A549 (cell line): Measurements from ENCODE around the gene SLC7A8. TPM values are rescaled to one million over a fixed set of nuclear protein-coding genes. Genes with fewer than 3 reads are reported as not detected.
A peak's percentile ranks its signal among the peaks of the same experiment; 100 is the strongest.

ENCODE experiments used
- ATAC-seq, 2 experiments: fragments of 200-7000 bp in 1 of 2; fragments of >200 bp in 1 of 2; cut with Nextera tagmentation in 1 of 2; cut with Tn5 transposase in 1 of 2; 3 replicates each; pipeline versions ENCODE4 v1.8.0 to v1.9.1; 2018 to 2020; ENCODE audit warnings: mild to moderate bottlenecking in 1 of 2, moderate library complexity in 1 of 2
- CTCF ChIA-PET: fragments of 300-600 bp; sonication (Branson Sonifier 250); formaldehyde crosslinking; extraction: SDS; loops from one replicate; lab custom pipeline; 2021; ENCODE audit warnings: antibody characterized with exemption, inconsistent platforms; lab: Yijun Ruan, JAX
- POLR2A ChIA-PET: fragments of 350-600 bp; formaldehyde crosslinking; extraction: SDS; loops from one replicate; lab custom pipeline; 2021; ENCODE audit warnings: antibody characterized with exemption, inconsistent platforms; lab: Yijun Ruan, JAX
- DNase-seq, 2 experiments: peaks; one replicate each; pipeline versions ENCODE4 v3.0.0 to v3.0.0-alpha.2; 2011 to 2016; ENCODE audit warnings: low read depth in 1 of 2, low spot score in 1 of 2
- FAIRE-seq: peaks from 2 replicates; lab custom pipeline; 2011; peaks lifted over from hg19 to GRCh38; lab: Jason Lieb, UNC
- H3K27ac ChIP-seq, 2 experiments: fragments of >200 bp; sonication (Bioruptor Twin); formaldehyde crosslinking; 3 replicates each; pipeline ENCODE4 v1.5.1; 2016 to 2017
- H3K4me1 ChIP-seq: fragments of >200 bp; sonication (Bioruptor Twin); formaldehyde crosslinking; 3 replicates; pipeline ENCODE4 v1.6.1; 2016
- H3K4me2 ChIP-seq: fragments of >200 bp; sonication (Bioruptor Twin); formaldehyde crosslinking; 3 replicates; pipeline ENCODE4 v1.6.1; 2016
- H3K4me3 ChIP-seq: fragments of >200 bp; sonication (Bioruptor Twin); formaldehyde crosslinking; 3 replicates; pipeline ENCODE4 v1.5.1; 2016
- H3K9me3 ChIP-seq: fragments of >200 bp; sonication (Bioruptor Twin); formaldehyde crosslinking; 3 replicates; pipeline ENCODE4 v1.6.1; 2016
- BHLHE40 ChIP-seq: IDR thresholded peaks from 2 replicates; pipeline ENCODE4 v1.6.1; 2012; ENCODE audit warnings: low read depth, low read length, inconsistent platforms
- CBX8 ChIP-seq: fragments of 200-600 bp; sonication (generic); IDR thresholded peaks from 2 replicates; pipeline ENCODE4 v1.6.1; 2016
- CHD2 ChIP-seq: fragments of 150-350 bp; IDR thresholded peaks from 2 replicates; pipeline ENCODE4 v1.6.1; 2014; ENCODE audit warnings: low read length; ENCODE audit not compliant: partially characterized antibody
- EHF ChIP-seq: fragments of 250-450 bp; sonication (Bioruptor Pico); IDR thresholded peaks from 2 replicates; pipeline ENCODE4 v1.5.0; 2020; ENCODE audit warnings: mild to moderate bottlenecking
- EHMT2 ChIP-seq: fragments of 200-600 bp; sonication (generic); IDR thresholded peaks from 2 replicates; pipeline ENCODE4 v1.6.1; 2016; ENCODE audit warnings: antibody characterized with exemption, low read depth, mild to moderate bottlenecking, moderate library complexity
- EP300 ChIP-seq, 2 experiments: fragments of >200 bp; sonication (Bioruptor Twin); formaldehyde crosslinking; IDR thresholded peaks; 2 replicates in 1 of 2; 3 replicates in 1 of 2; pipeline ENCODE4 v1.6.1; 2016 to 2017
- FOSB ChIP-seq: fragments of 250-450 bp; sonication (Bioruptor Pico); IDR thresholded peaks from 2 replicates; pipeline ENCODE4 v1.5.0; 2020; ENCODE audit warnings: mild to moderate bottlenecking, moderate library complexity
- HDAC2 ChIP-seq: fragments of 200-600 bp; sonication (generic); IDR thresholded peaks from 2 replicates; pipeline ENCODE4 v1.6.1; 2016
- HEYL ChIP-seq: fragments of 250-450 bp; sonication (Bioruptor Pico); IDR thresholded peaks from 2 replicates; pipeline ENCODE4 v1.8.0; 2021; ENCODE audit warnings: mild to moderate bottlenecking, moderate library complexity
- HOXB5 ChIP-seq: fragments of 250-450 bp; sonication (Bioruptor Pico); IDR thresholded peaks from 2 replicates; pipeline ENCODE4 v1.5.0; 2020; ENCODE audit warnings: mild to moderate bottlenecking, moderate library complexity
- JUN ChIP-seq, 2 experiments: fragments of >200 bp; sonication (Bioruptor Twin); formaldehyde crosslinking; IDR thresholded peaks; 2 replicates in 1 of 2; 3 replicates in 1 of 2; pipeline ENCODE4 v1.6.1; 2016 to 2017
- JUNB ChIP-seq: fragments of >200 bp; sonication (Bioruptor Twin); formaldehyde crosslinking; IDR thresholded peaks from 2 replicates; pipeline ENCODE4 v1.6.1; 2016
- KDM1A ChIP-seq: fragments of 200-600 bp; sonication (generic); IDR thresholded peaks from 2 replicates; pipeline ENCODE4 v1.6.1; 2016; ENCODE audit warnings: low read depth, mild to moderate bottlenecking
- MYC ChIP-seq: IDR thresholded peaks from 2 replicates; pipeline ENCODE4 v1.6.1; 2012; ENCODE audit warnings: mild to moderate bottlenecking, inconsistent platforms, low read length, improper control_type of control experiment, borderline replicate concordance
- PHF8 ChIP-seq: fragments of 200-600 bp; sonication (generic); IDR thresholded peaks from 2 replicates; pipeline ENCODE4 v1.6.1; 2016; ENCODE audit warnings: low read depth, mild to moderate bottlenecking, antibody characterized with exemption, moderate library complexity, borderline replicate concordance
- POLR2A ChIP-seq: IDR thresholded peaks from 2 replicates; pipeline ENCODE4 v1.6.1; 2012; ENCODE audit warnings: mild to moderate bottlenecking, low read length
- RAD21 ChIP-seq, 2 experiments: fragments of >200 bp in 1 of 2; sonication (Bioruptor Twin) in 1 of 2; formaldehyde crosslinking in 1 of 2; IDR thresholded peaks in 1 of 2; conservative IDR thresholded peaks in 1 of 2; 2 replicates in 1 of 2; 3 replicates in 1 of 2; pipeline ENCODE4 v1.6.1; 2012 to 2018; ENCODE audit warnings: inconsistent platforms in 1 of 2
- RCOR1 ChIP-seq: fragments of 150-350 bp; IDR thresholded peaks from 2 replicates; pipeline ENCODE4 v1.6.1; 2014; ENCODE audit warnings: antibody characterized with exemption, low read length, low read depth
- SREBF2 ChIP-seq: fragments of 450-650 bp; IDR thresholded peaks from 2 replicates; pipeline ENCODE4 v1.6.1; 2014; ENCODE audit warnings: mild to moderate bottlenecking, moderate library complexity
- ZFP36 ChIP-seq: fragments of 450-650 bp; IDR thresholded peaks from 2 replicates; pipeline ENCODE4 v1.6.1; 2014; ENCODE audit warnings: borderline replicate concordance; ENCODE audit not compliant: partially characterized antibody
- ZNF302 ChIP-seq: fragments of 250-450 bp; sonication (Bioruptor Pico); IDR thresholded peaks from 2 replicates; pipeline ENCODE4 v1.9.0; 2021; ENCODE audit warnings: inconsistent platforms, mild to moderate bottlenecking, moderate library complexity
- WGBS: methylation state at CpG from one replicate; pipeline ENCODE4 v1.1.6; 2017; ENCODE audit errors: missing lambda C conversion rate; 5-methylcytosine and 5-hydroxymethylcytosine counted together
- polyA plus RNA-seq, 4 experiments: library from polyadenylated mRNA; depleted of rRNA in 3 of 4; stranded (reverse); fragments of >200 nt; fragmentation: RNase III in 1 of 4; extraction: RNeasy Plus Mini Kit Qiagen cat#74134 plus additional on column Dnase treatment in 1 of 4; gene quantifications; 2 replicates in 3 of 4; 3 replicates in 1 of 4; pipeline ENCODE4 v1.2.3, GENCODE V29; 2011 to 2017
- TF ChIP-seq, protein P1 (sequence below): IDR thresholded peaks from 2 replicates; pipeline ENCODE4 v1.6.1; 2012; ENCODE audit warnings: low read depth, borderline replicate concordance
- TF ChIP-seq, protein P2 (sequence below): fragments of 150-350 bp; IDR thresholded peaks from 2 replicates; pipeline ENCODE4 v1.6.1; 2014; ENCODE audit warnings: low read depth, mild to moderate bottlenecking, low read length
- TF ChIP-seq, protein P3 (sequence below): fragments of 250-450 bp; sonication (Bioruptor Pico); IDR thresholded peaks from 2 replicates; pipeline ENCODE4 v1.5.0; 2021; ENCODE audit warnings: mild to moderate bottlenecking, moderate library complexity, borderline replicate concordance
- TF ChIP-seq, protein P4 (sequence below): fragments of 450-650 bp; IDR thresholded peaks from 2 replicates; pipeline ENCODE4 v1.6.1; 2014; ENCODE audit warnings: antibody characterized with exemption
- TF ChIP-seq, protein P5 (sequence below): fragments of >200 bp; sonication (Bioruptor Twin); formaldehyde crosslinking; IDR thresholded peaks from 3 replicates; pipeline ENCODE4 v1.5.1; 2016
- TF ChIP-seq, protein P6 (sequence below): fragments of 250-450 bp; sonication (Bioruptor Pico); IDR thresholded peaks from 2 replicates; pipeline ENCODE4 v1.5.0; 2020; ENCODE audit warnings: low read depth, mild to moderate bottlenecking, moderate library complexity
- TF ChIP-seq, protein P7 (sequence below): IDR thresholded peaks from 2 replicates; pipeline ENCODE4 v1.6.1; 2012
- TF ChIP-seq, protein P8 (sequence below): fragments of >200 bp; sonication (Bioruptor Twin); formaldehyde crosslinking; IDR thresholded peaks from 2 replicates; pipeline ENCODE4 v1.6.1; 2016

SLC7A8 gene
- polyA plus RNA-seq, 2 of the 4 experiments (the other 2 are of a cell fraction), result 0.28 to 0.35 TPM

DNA sequence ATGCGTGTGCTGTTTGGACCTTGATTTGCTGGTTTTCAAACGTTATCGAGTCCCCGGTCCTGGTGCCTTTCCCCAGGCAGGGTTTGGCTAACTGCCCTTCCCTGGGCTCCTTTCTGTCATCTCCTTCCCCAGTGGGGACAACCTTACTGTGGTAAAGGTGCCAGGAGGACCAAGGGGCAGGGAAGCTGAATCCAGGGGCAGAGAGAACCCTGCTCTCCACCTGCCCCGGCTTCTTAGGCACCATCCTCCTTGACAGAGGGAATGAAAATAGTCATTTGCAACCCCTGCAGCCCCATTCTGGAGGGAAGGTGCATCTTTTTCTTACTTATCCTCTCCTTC lies 69.4 kb downstream of the SLC7A8 start:
- POLR2A ChIA-PET, result no interaction called here
- Histone ChIP-seq H3K4me1 (peaks cover 22% of the 10 kb centered on the region), H3K9me3 (no peaks in the 10 kb centered on the region), H3K4me3 (no peak overlapping the region), H3K4me2 (no peak overlapping the region; the same call in 2 of the 3 replicates), H3K27ac (peak overlapping the region in 1 of 2 experiments; percentile 75; a peak in 2 of 6 replicates)
- TF ChIP-seq RAD21 (conservative IDR thresholded peaks at IDR 0.05 in 1 of 2, IDR thresholded peaks at IDR 0.05 in 1 of 2), result no peak
- TF ChIP-seq CHD2, result no peak
- TF ChIP-seq HOXB5 (CRISPR knock-in tag), result no peak
- no peak for TF ChIP-seq HDAC2
- TF ChIP-seq PHF8, result no peak
- TF ChIP-seq KDM1A, result no peak
- TF ChIP-seq, protein P1, sequence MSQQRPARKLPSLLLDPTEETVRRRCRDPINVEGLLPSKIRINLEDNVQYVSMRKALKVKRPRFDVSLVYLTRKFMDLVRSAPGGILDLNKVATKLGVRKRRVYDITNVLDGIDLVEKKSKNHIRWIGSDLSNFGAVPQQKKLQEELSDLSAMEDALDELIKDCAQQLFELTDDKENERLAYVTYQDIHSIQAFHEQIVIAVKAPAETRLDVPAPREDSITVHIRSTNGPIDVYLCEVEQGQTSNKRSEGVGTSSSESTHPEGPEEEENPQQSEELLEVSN, result no peak
- TF ChIP-seq ZNF302, result no peak
- no peak for TF ChIP-seq BHLHE40
- TF ChIP-seq CBX8, result no peak
- no peak for TF ChIP-seq JUN (IDR thresholded peaks at IDR 0.05)
- TF ChIP-seq, protein P2, sequence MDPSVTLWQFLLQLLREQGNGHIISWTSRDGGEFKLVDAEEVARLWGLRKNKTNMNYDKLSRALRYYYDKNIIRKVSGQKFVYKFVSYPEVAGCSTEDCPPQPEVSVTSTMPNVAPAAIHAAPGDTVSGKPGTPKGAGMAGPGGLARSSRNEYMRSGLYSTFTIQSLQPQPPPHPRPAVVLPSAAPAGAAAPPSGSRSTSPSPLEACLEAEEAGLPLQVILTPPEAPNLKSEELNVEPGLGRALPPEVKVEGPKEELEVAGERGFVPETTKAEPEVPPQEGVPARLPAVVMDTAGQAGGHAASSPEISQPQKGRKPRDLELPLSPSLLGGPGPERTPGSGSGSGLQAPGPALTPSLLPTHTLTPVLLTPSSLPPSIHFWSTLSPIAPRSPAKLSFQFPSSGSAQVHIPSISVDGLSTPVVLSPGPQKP, result no peak
- TF ChIP-seq RCOR1, result no peak
- TF ChIP-seq, protein P3, sequence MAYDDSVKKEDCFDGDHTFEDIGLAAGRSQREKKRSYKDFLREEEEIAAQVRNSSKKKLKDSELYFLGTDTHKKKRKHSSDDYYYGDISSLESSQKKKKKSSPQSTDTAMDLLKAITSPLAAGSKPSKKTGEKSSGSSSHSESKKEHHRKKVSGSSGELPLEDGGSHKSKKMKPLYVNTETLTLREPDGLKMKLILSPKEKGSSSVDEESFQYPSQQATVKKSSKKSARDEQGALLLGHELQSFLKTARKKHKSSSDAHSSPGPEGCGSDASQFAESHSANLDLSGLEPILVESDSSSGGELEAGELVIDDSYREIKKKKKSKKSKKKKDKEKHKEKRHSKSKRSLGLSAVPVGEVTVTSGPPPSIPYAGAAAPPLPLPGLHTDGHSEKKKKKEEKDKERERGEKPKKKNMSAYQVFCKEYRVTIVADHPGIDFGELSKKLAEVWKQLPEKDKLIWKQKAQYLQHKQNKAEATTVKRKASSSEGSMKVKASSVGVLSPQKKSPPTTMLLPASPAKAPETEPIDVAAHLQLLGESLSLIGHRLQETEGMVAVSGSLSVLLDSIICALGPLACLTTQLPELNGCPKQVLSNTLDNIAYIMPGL (CRISPR knock-in tag), result no peak
- TF ChIP-seq HEYL (CRISPR knock-in tag), result no peak
- TF ChIP-seq, protein P4, sequence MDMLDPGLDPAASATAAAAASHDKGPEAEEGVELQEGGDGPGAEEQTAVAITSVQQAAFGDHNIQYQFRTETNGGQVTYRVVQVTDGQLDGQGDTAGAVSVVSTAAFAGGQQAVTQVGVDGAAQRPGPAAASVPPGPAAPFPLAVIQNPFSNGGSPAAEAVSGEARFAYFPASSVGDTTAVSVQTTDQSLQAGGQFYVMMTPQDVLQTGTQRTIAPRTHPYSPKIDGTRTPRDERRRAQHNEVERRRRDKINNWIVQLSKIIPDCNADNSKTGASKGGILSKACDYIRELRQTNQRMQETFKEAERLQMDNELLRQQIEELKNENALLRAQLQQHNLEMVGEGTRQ, result no peak
- TF ChIP-seq, protein P5, sequence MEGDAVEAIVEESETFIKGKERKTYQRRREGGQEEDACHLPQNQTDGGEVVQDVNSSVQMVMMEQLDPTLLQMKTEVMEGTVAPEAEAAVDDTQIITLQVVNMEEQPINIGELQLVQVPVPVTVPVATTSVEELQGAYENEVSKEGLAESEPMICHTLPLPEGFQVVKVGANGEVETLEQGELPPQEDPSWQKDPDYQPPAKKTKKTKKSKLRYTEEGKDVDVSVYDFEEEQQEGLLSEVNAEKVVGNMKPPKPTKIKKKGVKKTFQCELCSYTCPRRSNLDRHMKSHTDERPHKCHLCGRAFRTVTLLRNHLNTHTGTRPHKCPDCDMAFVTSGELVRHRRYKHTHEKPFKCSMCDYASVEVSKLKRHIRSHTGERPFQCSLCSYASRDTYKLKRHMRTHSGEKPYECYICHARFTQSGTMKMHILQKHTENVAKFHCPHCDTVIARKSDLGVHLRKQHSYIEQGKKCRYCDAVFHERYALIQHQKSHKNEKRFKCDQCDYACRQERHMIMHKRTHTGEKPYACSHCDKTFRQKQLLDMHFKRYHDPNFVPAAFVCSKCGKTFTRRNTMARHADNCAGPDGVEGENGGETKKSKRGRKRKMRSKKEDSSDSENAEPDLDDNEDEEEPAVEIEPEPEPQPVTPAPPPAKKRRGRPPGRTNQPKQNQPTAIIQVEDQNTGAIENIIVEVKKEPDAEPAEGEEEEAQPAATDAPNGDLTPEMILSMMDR, result no peak
- no peak for TF ChIP-seq EHF (CRISPR knock-in tag)
- no peak for TF ChIP-seq EP300 (IDR thresholded peaks at IDR 0.05)
- no peak for DNase-seq
- CTCF ChIA-PET, result interaction anchor here (2.2 to 24.2 kb wide), 4 partner anchors 12 to 65 kb away, joined by 8 to 848 read pairs (median 122); partner anchors contain the start of gene SLC7A8
- WGBS, result 88% methylated on average over 5 of the region's 5 CpGs
- no peak for ATAC-seq
- FAIRE-seq, result no peak

DNA sequence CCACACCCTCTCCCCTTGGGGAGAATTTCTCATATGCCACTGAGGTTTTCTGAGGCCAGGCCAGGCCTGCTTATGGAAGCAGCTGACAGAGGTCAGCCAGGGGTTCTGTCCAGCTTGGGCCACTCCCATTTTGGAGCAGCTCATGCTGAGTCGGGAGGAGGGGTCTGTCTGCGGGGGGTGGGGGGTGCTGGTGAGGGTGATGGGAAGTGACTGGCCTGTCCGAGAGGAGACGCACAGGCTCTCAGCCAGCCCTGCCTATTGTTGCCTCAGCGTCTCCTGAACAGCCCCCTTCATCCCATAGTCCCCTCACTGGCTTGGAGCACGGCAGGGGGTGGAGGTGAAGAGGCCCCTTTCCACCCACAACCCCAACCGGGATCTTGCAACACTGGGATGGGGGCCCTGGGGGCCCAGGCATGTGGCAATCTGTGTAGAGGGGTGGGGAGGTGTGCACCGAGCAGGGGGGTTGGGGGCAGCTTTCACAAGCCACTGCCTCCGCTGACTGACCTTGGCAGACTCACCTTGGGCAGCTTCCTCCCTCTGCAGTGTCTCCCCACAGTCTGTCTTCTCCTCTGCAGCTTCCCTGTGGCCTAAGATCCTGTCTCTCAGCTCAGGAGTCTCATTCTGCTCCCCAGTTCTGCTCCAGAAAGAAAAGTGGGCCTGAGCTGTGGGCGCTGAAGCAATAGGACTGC lies 69.9 kb downstream of the SLC7A8 start:
- POLR2A ChIA-PET, result no interaction called here
- ATAC-seq, result no peak
- 79% methylated on average over 6 of the region's 10 CpGs for WGBS
- CTCF ChIA-PET, result interaction anchor here (1.4 to 24.2 kb wide), 6 partner anchors 11 to 127 kb away, joined by 6 to 848 read pairs (median 63); partner anchors contain the start of gene SLC7A8
- no peak overlapping the region for H3K4me2 ChIP-seq
- peaks cover 22% of the 10 kb centered on the region for H3K4me1 ChIP-seq
- DNase-seq, result no peak
- H3K4me3 ChIP-seq, result no peak overlapping the region
- no peak for FAIRE-seq
- no peaks in the 10 kb centered on the region for H3K9me3 ChIP-seq
- H3K27ac ChIP-seq, result peak overlapping the region in 1 of 2 experiments; percentile 75; a peak in 2 of 6 replicates
- TF ChIP-seq, protein P6, sequence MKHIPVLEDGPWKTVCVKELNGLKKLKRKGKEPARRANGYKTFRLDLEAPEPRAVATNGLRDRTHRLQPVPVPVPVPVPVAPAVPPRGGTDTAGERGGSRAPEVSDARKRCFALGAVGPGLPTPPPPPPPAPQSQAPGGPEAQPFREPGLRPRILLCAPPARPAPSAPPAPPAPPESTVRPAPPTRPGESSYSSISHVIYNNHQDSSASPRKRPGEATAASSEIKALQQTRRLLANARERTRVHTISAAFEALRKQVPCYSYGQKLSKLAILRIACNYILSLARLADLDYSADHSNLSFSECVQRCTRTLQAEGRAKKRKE (CRISPR knock-in tag), result no peak
- no peak for TF ChIP-seq JUNB
- TF ChIP-seq, protein P7, sequence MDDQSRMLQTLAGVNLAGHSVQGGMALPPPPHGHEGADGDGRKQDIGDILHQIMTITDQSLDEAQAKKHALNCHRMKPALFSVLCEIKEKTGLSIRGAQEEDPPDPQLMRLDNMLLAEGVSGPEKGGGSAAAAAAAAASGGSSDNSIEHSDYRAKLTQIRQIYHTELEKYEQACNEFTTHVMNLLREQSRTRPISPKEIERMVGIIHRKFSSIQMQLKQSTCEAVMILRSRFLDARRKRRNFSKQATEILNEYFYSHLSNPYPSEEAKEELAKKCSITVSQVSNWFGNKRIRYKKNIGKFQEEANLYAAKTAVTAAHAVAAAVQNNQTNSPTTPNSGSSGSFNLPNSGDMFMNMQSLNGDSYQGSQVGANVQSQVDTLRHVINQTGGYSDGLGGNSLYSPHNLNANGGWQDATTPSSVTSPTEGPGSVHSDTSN, result no peak
- TF ChIP-seq, protein P8, sequence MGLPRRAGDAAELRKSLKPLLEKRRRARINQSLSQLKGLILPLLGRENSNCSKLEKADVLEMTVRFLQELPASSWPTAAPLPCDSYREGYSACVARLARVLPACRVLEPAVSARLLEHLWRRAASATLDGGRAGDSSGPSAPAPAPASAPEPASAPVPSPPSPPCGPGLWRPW, result no peak
- no peak for TF ChIP-seq FOSB (CRISPR knock-in tag)
- no peak for TF ChIP-seq SREBF2
- TF ChIP-seq POLR2A, result no peak
- no peak for TF ChIP-seq EHMT2
- no peak for TF ChIP-seq KDM1A
- no peak for TF ChIP-seq JUN (IDR thresholded peaks at IDR 0.05)
- TF ChIP-seq ZFP36, result no peak
- TF ChIP-seq PHF8, result no peak
- no peak for TF ChIP-seq MYC
- TF ChIP-seq HOXB5 (CRISPR knock-in tag), result no peak
